Esophagus muscularis mucosa (tissue), 4 donors: ENCODE data around the gene CCNE1.

Source experiments
- CTCF ChIP-seq, 3 experiments: fragments of 200-600 bp in 2 of 3; fragments of 450-650 bp in 1 of 3; sonication (generic) in 2 of 3; IDR thresholded peaks; one replicate each; pipeline ENCODE4 v1.5.1; 2017 to 2019; ENCODE audit warnings: antibody characterized with exemption in 3 of 3, mild to moderate bottlenecking in 2 of 3, moderate library complexity in 1 of 3
- EP300 ChIP-seq: sonication (generic); formaldehyde crosslinking; IDR thresholded peaks from one replicate; pipeline ENCODE4 v1.6.1; 2017; ENCODE audit warnings: antibody characterized with exemption
- POLR2A ChIP-seq: fragments of 450-650 bp; IDR thresholded peaks from one replicate; pipeline ENCODE4 v1.6.1; 2017; ENCODE audit warnings: antibody characterized with exemption, moderate library complexity, mild to moderate bottlenecking, low read depth

DNA sequence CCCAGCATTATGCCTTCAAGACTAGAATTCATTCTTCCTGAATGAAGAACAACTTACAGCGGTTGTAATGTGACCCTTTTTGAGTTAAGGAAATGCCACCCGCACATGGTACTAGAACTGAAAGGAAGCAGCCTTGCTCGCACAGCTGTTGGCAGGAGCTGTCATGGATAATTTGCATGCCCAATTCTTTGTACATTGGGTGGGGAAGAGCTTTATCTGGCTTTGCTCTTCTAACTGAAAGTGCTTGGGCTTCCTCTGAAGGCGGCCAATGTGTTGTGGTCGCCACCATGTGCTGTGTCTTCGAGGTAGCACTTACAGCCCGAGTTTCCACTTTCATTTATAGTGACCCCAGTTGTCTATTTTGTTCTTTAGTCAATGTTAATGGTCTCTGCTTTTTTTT, 3.4 kb downstream of the CCNE1 start:
- TF ChIP-seq POLR2A (no peak), EP300 (no peak), CTCF (IDR thresholded peaks at IDR 0.05) (no peak)
